ENCODE measurements around the gene MAGI2. TPM values are rescaled to one million over a fixed set of nuclear protein-coding genes. Genes with fewer than 3 reads are reported as not detected.

MAGI2 gene
- total RNA-seq, 4 donors from 2014 or later, result 7.8 to 44.7 (median 21.1) TPM

DNA sequence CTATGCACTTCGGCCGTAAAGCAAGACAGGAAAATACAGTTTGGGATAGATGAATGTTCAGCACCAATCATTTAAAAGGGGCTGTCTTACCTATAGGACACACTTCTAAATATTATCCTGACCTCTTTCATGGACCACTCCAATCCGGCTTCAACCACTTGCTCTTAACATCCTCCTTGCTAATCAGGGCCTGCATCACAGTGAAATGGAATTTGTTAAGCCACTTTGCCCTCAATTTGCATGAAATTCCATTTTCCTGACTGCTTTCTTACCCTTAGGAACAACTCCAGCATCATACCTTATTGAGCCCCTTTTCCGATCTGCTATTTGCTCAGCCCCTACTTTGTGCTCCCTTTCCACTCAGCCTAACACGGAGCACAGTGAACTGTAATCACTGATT lies 987.6 kb downstream of the MAGI2 start:
- TF ChIP-seq EP300 (IDR thresholded peaks at IDR 0.05) (no peak), POLR2A (IDR thresholded peaks at IDR 0.05) (no peak), POLR2AphosphoS5 (IDR thresholded peaks at IDR 0.05) (no peak)
- TF ChIP-seq, protein P1, sequence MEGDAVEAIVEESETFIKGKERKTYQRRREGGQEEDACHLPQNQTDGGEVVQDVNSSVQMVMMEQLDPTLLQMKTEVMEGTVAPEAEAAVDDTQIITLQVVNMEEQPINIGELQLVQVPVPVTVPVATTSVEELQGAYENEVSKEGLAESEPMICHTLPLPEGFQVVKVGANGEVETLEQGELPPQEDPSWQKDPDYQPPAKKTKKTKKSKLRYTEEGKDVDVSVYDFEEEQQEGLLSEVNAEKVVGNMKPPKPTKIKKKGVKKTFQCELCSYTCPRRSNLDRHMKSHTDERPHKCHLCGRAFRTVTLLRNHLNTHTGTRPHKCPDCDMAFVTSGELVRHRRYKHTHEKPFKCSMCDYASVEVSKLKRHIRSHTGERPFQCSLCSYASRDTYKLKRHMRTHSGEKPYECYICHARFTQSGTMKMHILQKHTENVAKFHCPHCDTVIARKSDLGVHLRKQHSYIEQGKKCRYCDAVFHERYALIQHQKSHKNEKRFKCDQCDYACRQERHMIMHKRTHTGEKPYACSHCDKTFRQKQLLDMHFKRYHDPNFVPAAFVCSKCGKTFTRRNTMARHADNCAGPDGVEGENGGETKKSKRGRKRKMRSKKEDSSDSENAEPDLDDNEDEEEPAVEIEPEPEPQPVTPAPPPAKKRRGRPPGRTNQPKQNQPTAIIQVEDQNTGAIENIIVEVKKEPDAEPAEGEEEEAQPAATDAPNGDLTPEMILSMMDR (IDR thresholded peaks at IDR 0.05), result no peak
- Histone ChIP-seq H3K9me3 (no peaks in the 10 kb centered on the region), H3K4me1 (no peaks in the 10 kb centered on the region), H3K27me3 (no peaks in the 10 kb centered on the region), H3K27ac (no peak overlapping the region), H3K36me3 (no peaks in the 10 kb centered on the region), H3K4me3 (no peak overlapping the region)
- 85 to 86% methylated on average over 4 to 5 of the region's 5 CpGs for WGBS, 2 donors (ENCODE audit: low coverage in 1 of 2)
- ATAC-seq, result no peak

DNA sequence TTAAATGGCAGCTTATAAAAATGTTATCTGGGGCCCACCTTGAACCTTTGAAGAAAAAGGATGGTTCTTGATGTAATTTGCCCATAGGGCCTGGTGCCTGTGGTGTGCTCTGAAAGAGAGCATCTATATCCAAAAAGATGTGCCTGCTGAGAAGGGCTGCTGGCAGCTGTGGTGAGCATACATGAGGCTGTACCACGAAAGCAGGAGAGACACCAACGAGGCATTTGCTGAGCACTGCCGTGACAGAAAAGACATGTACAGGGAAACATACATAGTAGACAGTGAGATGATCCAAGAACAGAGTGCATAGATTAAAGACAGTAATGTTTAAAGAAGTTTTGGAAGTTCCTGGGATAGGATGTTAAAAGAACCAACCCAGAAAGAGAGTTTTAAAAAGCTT lies 990.4 kb downstream of the MAGI2 start:
- no peaks in the 10 kb centered on the region for H3K9me3 ChIP-seq

DNA sequence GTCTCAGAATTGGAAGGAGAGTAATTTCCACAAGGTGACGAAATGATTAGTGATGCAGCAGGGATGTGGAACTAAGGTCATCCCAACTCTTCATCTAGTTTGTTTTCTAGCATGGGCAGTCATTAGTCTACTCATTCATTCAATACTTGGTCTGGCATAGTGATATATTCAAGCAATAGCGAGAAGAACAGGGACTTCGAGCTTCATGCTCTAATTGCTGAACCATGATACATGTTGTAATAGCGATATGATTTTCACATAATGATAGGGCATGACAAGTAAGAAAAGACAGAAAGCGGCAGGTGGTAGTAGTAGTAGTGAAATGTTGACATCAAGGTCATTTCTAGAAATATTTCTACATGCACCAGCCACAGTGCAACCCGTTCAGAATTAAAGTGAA lies 1002.8 kb downstream of the MAGI2 start:
- H3K4me1 ChIP-seq, result no peaks in the 10 kb centered on the region
- WGBS, 2 donors (ENCODE audit: low coverage in 1 of 2), result 65 to 74% methylated on average over 6 of the region's 6 CpGs
- no peak for ATAC-seq
- TF ChIP-seq, protein P1 (IDR thresholded peaks at IDR 0.05), result no peak
- TF ChIP-seq POLR2AphosphoS5 (IDR thresholded peaks at IDR 0.05), result no peak
- no peak for TF ChIP-seq EP300 (IDR thresholded peaks at IDR 0.05)
- no peak for TF ChIP-seq POLR2A (IDR thresholded peaks at IDR 0.05)
- no peaks in the 10 kb centered on the region for H3K9me3 ChIP-seq
- no peaks in the 10 kb centered on the region for H3K36me3 ChIP-seq
- no peaks in the 10 kb centered on the region for H3K27me3 ChIP-seq
- H3K4me3 ChIP-seq, result no peak overlapping the region
- H3K27ac ChIP-seq, result no peak overlapping the region

More for the DNA sequence above, 990.4 kb downstream of the MAGI2 start:
- H3K4me1 ChIP-seq, result no peaks in the 10 kb centered on the region
- no peaks in the 10 kb centered on the region for H3K36me3 ChIP-seq
- H3K27ac ChIP-seq, result no peak overlapping the region
- WGBS, 2 donors (ENCODE audit: low coverage in 1 of 2), result 87% methylated on average over 3 of the region's 3 CpGs; no CpG with 5 or more reads in 1 of the 2 donors
- H3K27me3 ChIP-seq, result no peaks in the 10 kb centered on the region
- no peak for ATAC-seq
- TF ChIP-seq POLR2A (IDR thresholded peaks at IDR 0.05) (no peak), POLR2AphosphoS5 (IDR thresholded peaks at IDR 0.05) (no peak), EP300 (IDR thresholded peaks at IDR 0.05) (no peak)
- TF ChIP-seq, protein P1 (IDR thresholded peaks at IDR 0.05), result no peak
- H3K4me3 ChIP-seq, result no peak overlapping the region

DNA sequence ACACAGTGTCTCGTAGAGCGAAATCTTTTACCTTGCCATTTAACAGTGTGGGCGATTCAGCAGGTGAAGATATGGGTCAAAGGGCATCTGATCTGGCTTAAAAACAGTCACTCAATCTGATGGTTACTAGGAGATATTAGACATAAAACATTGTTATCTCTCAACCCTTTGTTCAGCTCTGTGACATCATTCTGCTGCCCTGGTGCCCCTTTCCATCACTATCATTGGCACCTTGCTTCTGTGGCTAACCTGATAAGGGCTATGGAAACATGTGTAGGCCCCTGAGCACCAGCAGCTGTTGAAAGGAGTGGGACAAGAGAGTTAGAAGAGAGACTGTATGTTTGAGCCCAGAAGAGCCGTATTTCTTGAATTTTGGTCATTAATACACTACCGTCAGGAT lies 1004.6 kb downstream of the MAGI2 start:
- Histone ChIP-seq H3K9me3 (no peaks in the 10 kb centered on the region), H3K27me3 (no peaks in the 10 kb centered on the region), H3K36me3 (no peaks in the 10 kb centered on the region), H3K4me3 (no peak overlapping the region), H3K27ac (no peak overlapping the region), H3K4me1 (no peaks in the 10 kb centered on the region)
- WGBS, 2 donors (ENCODE audit: low coverage in 1 of 2), result 89 to 91% methylated on average over 4 to 5 of the region's 5 CpGs
- TF ChIP-seq POLR2AphosphoS5 (IDR thresholded peaks at IDR 0.05), result no peak
- TF ChIP-seq EP300 (IDR thresholded peaks at IDR 0.05), result no peak
- TF ChIP-seq, protein P1 (IDR thresholded peaks at IDR 0.05), result no peak
- no peak for TF ChIP-seq POLR2A (IDR thresholded peaks at IDR 0.05)
- ATAC-seq, result no peak

DNA sequence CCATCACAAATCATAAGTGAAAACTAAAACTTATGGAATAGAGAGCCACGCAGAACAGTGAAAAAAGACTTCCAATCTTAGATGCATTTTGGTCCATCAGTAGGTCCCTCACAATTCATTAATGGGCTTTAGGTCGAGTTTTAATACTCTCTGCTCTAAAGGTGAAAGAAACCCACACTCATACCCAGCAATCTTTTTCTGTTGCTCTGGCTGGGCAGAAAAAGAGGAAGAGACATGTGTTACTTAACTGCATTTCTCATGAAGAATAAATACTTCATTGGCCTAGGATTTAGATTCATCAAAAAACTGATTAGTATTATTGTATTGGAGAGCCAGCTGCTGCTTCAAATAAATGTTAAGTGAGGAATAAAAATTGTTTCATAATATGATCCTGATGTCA lies 1009.2 kb downstream of the MAGI2 start:
- TF ChIP-seq, protein P1 (IDR thresholded peaks at IDR 0.05), result no peak
- TF ChIP-seq POLR2AphosphoS5 (IDR thresholded peaks at IDR 0.05) (no peak), POLR2A (IDR thresholded peaks at IDR 0.05) (no peak), EP300 (IDR thresholded peaks at IDR 0.05) (no peak)
- Histone ChIP-seq H3K4me3 (no peak overlapping the region), H3K36me3 (no peaks in the 10 kb centered on the region), H3K27me3 (no peaks in the 10 kb centered on the region), H3K9me3 (no peaks in the 10 kb centered on the region), H3K27ac (no peak overlapping the region), H3K4me1 (no peaks in the 10 kb centered on the region)
- 86% methylated on average over 2 of the region's 2 CpGs; no CpG with 5 or more reads in 1 of the 2 donors for WGBS, 2 donors (ENCODE audit: low coverage in 1 of 2)
- no peak for ATAC-seq
